ENCODE data around the gene KLHL18. TPM values are rescaled to one million over a fixed set of nuclear protein-coding genes. Genes with fewer than 3 reads are reported as not detected.

The KLHL18 gene
- total and polyA plus RNA-seq, 2 experiments from 2014 or later, result 19.4 to 37.0 TPM

- Histone ChIP-seq H2AFZ (no peak overlapping the region), H3K9ac (no peak overlapping the region), H3K27ac (no peak overlapping the region), H3K4me1 (ENCODE audit: insufficient read depth) (no peaks in the 10 kb centered on the region), H4K20me1 (ENCODE audit: insufficient read depth) (peaks cover 9% of the 10 kb centered on the region), H3K9me2 (ENCODE audit: insufficient read depth) (no peaks in the 10 kb centered on the region), H3K4me3 (no peak overlapping the region), H3K36me3 (ENCODE audit: low read depth) (0 out of 2 replicates have a peak, but pooled peaks cover 7% of the 10 kb centered on the region), H3K9me3 (ENCODE audit: low read depth) (no peaks in the 10 kb centered on the region), H3K4me2 (ENCODE audit: unreplicated experiment) (no peak overlapping the region), H3K79me2 (ENCODE audit: insufficient read depth) (peaks cover 100% of the 10 kb centered on the region), H3K27me3 (replicated peaks; ENCODE audit: insufficient read depth) (no peaks in the 10 kb centered on the region), H3F3A (ENCODE audit: insufficient read depth) (peaks cover 3% of the 10 kb centered on the region; the same call in 1 of the 2 replicates)
- in situ Hi-C loops (cut with MboI), result no loop called here
- 72 to 76% methylated on average over 2 of the region's 2 CpGs for WGBS, 2 experiments (ENCODE audit: low coverage in 1 of 2, low lambda C conversion rate in 2 of 2, missing lambda C conversion rate in 2 of 2)
- TF ChIP-seq EZH2phosphoT487 (IDR thresholded peaks at IDR 0.05; ENCODE audit: insufficient read depth, low read depth) (no peak), EZH2 (IDR thresholded peaks at IDR 0.05; ENCODE audit: insufficient read depth, poor library complexity, severe bottlenecking) (no peak)
- no peak for DNase-seq
Observed at GRCh38 chr3:47293822-47294221, 11.1 kb downstream of the KLHL18 start.

GRCh38 chr3:47294392-47294791 is 11.6 kb downstream of the KLHL18 start:
- Histone ChIP-seq H4K20me1 (ENCODE audit: insufficient read depth) (peaks cover 9% of the 10 kb centered on the region), H3K27me3 (replicated peaks; ENCODE audit: insufficient read depth) (no peaks in the 10 kb centered on the region), H3K36me3 (ENCODE audit: low read depth) (0 out of 2 replicates have a peak, but pooled peaks cover 2% of the 10 kb centered on the region), H3K9me2 (ENCODE audit: insufficient read depth) (no peaks in the 10 kb centered on the region), H2AFZ (no peak overlapping the region), H3K79me2 (ENCODE audit: insufficient read depth) (peaks cover 100% of the 10 kb centered on the region), H3K9ac (no peak overlapping the region), H3F3A (ENCODE audit: insufficient read depth) (no peaks in the 10 kb centered on the region), H3K4me1 (ENCODE audit: insufficient read depth) (no peaks in the 10 kb centered on the region), H3K4me2 (ENCODE audit: unreplicated experiment) (no peak overlapping the region), H3K4me3 (no peak overlapping the region), H3K27ac (no peak overlapping the region), H3K9me3 (ENCODE audit: low read depth) (no peaks in the 10 kb centered on the region)
- TF ChIP-seq EZH2 (IDR thresholded peaks at IDR 0.05; ENCODE audit: insufficient read depth, poor library complexity, severe bottlenecking) (no peak), EZH2phosphoT487 (IDR thresholded peaks at IDR 0.05; ENCODE audit: insufficient read depth, low read depth) (no peak)
- in situ Hi-C loops (cut with MboI), result no loop called here
- 84 to 85% methylated on average over 3 of the region's 3 CpGs for WGBS, 2 experiments (ENCODE audit: low coverage in 1 of 2, low lambda C conversion rate in 2 of 2, missing lambda C conversion rate in 2 of 2)
- no peak for DNase-seq

GRCh38 chr3:47295322-47295721 is 12.6 kb downstream of the KLHL18 start:
- Histone ChIP-seq H3K9me2 (ENCODE audit: insufficient read depth) (no peaks in the 10 kb centered on the region), H4K20me1 (ENCODE audit: insufficient read depth) (peaks cover 4% of the 10 kb centered on the region), H3F3A (ENCODE audit: insufficient read depth) (no peaks in the 10 kb centered on the region), H3K79me2 (ENCODE audit: insufficient read depth) (peaks cover 92% of the 10 kb centered on the region), H3K27ac (no peak overlapping the region), H2AFZ (no peak overlapping the region), H3K4me1 (ENCODE audit: insufficient read depth) (no peaks in the 10 kb centered on the region), H3K9me3 (ENCODE audit: low read depth) (no peaks in the 10 kb centered on the region), H3K4me3 (no peak overlapping the region), H3K27me3 (replicated peaks; ENCODE audit: insufficient read depth) (no peaks in the 10 kb centered on the region), H3K4me2 (ENCODE audit: unreplicated experiment) (no peak overlapping the region), H3K9ac (no peak overlapping the region), H3K36me3 (ENCODE audit: low read depth) (no peaks in the 10 kb centered on the region)
- 80 to 100% methylated on average over 2 of the region's 2 CpGs for WGBS, 2 experiments (ENCODE audit: low coverage in 1 of 2, low lambda C conversion rate in 2 of 2, missing lambda C conversion rate in 2 of 2)
- DNase-seq, result no peak
- in situ Hi-C loops (cut with MboI), result no loop called here
- TF ChIP-seq EZH2phosphoT487 (IDR thresholded peaks at IDR 0.05; ENCODE audit: insufficient read depth, low read depth) (no peak), EZH2 (IDR thresholded peaks at IDR 0.05; ENCODE audit: insufficient read depth, poor library complexity, severe bottlenecking) (no peak)

DNA sequence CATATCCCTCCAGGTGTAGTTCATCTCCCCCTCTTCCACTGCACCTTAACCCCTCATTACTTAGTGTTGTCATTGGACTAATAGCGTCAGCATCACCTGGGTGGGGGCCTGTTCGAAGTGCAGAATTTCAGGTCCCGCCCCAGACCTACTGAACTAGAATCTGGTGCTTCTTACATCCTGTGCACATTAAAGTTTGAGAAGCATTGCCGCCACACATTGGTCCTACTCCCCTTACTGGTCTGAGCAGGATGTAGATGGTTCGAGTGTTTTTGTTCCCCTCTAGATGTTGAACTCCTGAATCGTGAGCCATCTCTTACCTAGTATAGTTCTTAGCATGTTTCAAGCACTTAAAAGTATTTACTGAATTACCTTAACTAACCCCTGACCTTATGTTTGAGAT is 13.2 kb downstream of the KLHL18 start:
- 99% methylated on average over 6 of the region's 6 CpGs for WGBS, 2 experiments (ENCODE audit: low coverage in 1 of 2, low lambda C conversion rate in 2 of 2, missing lambda C conversion rate in 2 of 2)
- Histone ChIP-seq H2AFZ (no peak overlapping the region), H3K9ac (no peak overlapping the region), H3K4me1 (ENCODE audit: insufficient read depth) (no peaks in the 10 kb centered on the region), H4K20me1 (ENCODE audit: insufficient read depth) (peaks cover 4% of the 10 kb centered on the region), H3K27ac (no peak overlapping the region), H3K79me2 (ENCODE audit: insufficient read depth) (peaks cover 92% of the 10 kb centered on the region), H3F3A (ENCODE audit: insufficient read depth) (no peaks in the 10 kb centered on the region), H3K4me3 (no peak overlapping the region), H3K9me3 (ENCODE audit: low read depth) (no peaks in the 10 kb centered on the region), H3K9me2 (ENCODE audit: insufficient read depth) (no peaks in the 10 kb centered on the region), H3K27me3 (replicated peaks; ENCODE audit: insufficient read depth) (no peaks in the 10 kb centered on the region), H3K36me3 (ENCODE audit: low read depth) (no peaks in the 10 kb centered on the region), H3K4me2 (ENCODE audit: unreplicated experiment) (no peak overlapping the region)
- no peak for DNase-seq
- in situ Hi-C loops (cut with MboI), result no loop called here
- TF ChIP-seq EZH2phosphoT487 (IDR thresholded peaks at IDR 0.05; ENCODE audit: insufficient read depth, low read depth) (no peak), EZH2 (IDR thresholded peaks at IDR 0.05; ENCODE audit: insufficient read depth, poor library complexity, severe bottlenecking) (no peak)
